ENCODE data around the gene CRYBA1. TPM values are rescaled to one million over a fixed set of nuclear protein-coding genes. Genes with fewer than 3 reads are reported as not detected.

CRYBA1 gene
- total and polyA plus RNA-seq, 2 of the 8 experiments (the other 6 are each of a cell fraction or from before 2014, with no cell fraction given): not detected

- Histone ChIP-seq H4K8ac (ENCODE audit: extremely low read depth, insufficient read depth, low read length) (no peak overlapping the region), H3K79me1 (ENCODE audit: low read depth, low read length) (no peaks in the 10 kb centered on the region; the same call in 1 of the 2 replicates), H3K14ac (ENCODE audit: insufficient read length) (no peak overlapping the region), H3K27ac (ENCODE audit: low read depth, low read length) (no peak overlapping the region), H3K27me3 (replicated peaks in 1 of 4; ENCODE audit: control insufficient read depth in 3 of 4, extremely low read depth in 1 of 4, insufficient read depth in 3 of 4, low read length in 3 of 4) (no peaks in the 10 kb centered on the region), H4K91ac (replicated peaks; ENCODE audit: insufficient read length, low read length) (no peak overlapping the region), H3K56ac (replicated peaks; ENCODE audit: insufficient read length, low read depth, low read length) (no peak overlapping the region), H3K36me3 (ENCODE audit: control insufficient read depth in 2 of 4, insufficient read depth in 4 of 4, low read length in 3 of 4) (peaks cover 6 to 73% (median 35%) of the 10 kb centered on the region in 4 experiments; a peak in 7 of 8 replicates), H3K9ac (replicated peaks in 1 of 4; ENCODE audit: extremely low read depth in 1 of 4, low read depth in 3 of 4, low read length in 3 of 4) (no peak overlapping the region), H4K5ac (ENCODE audit: insufficient read length, low read depth, low read length) (no peak overlapping the region), H2BK5ac (ENCODE audit: low read depth, low read length) (no peak overlapping the region), H2BK20ac (ENCODE audit: low read length) (no peak overlapping the region), H4K20me1 (replicated peaks in 1 of 2; ENCODE audit: control insufficient read depth in 1 of 2, insufficient read depth in 2 of 2, low read length in 2 of 2) (peaks cover 9 to 13% of the 10 kb centered on the region in 2 experiments), H3K23me2 (ENCODE audit: low read depth, low read length) (no peaks in the 10 kb centered on the region), H3K23ac (ENCODE audit: insufficient read length) (no peak overlapping the region), H2BK12ac (ENCODE audit: low read depth, low read length) (no peak overlapping the region), H2AK5ac (ENCODE audit: low read depth, low read length) (no peak overlapping the region), H3K4me1 (replicated peaks in 1 of 4; ENCODE audit: control insufficient read depth in 3 of 4, insufficient read depth in 4 of 4, low read length in 3 of 4) (no peaks in the 10 kb centered on the region), H3K79me2 (ENCODE audit: control insufficient read depth in 1 of 2, insufficient read depth in 2 of 2, low read length in 2 of 2) (peaks cover 0 to 55% of the 10 kb centered on the region in 2 experiments; a peak in 3 of 4 replicates), H3K4ac (replicated peaks; ENCODE audit: insufficient read length, low read depth, low read length) (no peak overlapping the region), H3K4me3 (ENCODE audit: extremely low read depth in 1 of 4, insufficient read depth in 2 of 4, low read depth in 3 of 4, low read length in 4 of 4) (no peak overlapping the region), H3K9me3 (ENCODE audit: insufficient read depth in 2 of 2, low read depth in 1 of 2, low read length in 1 of 2) (no peaks in the 10 kb centered on the region), H2BK15ac (ENCODE audit: low read length) (no peak overlapping the region), H2AFZ (ENCODE audit: low read length) (no peak overlapping the region), H3K4me2 (ENCODE audit: insufficient read depth in 1 of 2, low read depth in 2 of 2, low read length in 2 of 2) (no peak overlapping the region), H2BK120ac (replicated peaks; ENCODE audit: low read depth, low read length) (no peak overlapping the region), H3K18ac (ENCODE audit: extremely low read depth, low read length) (no peak overlapping the region)
- ChIA-PET POLR2A (ENCODE audit: partially characterized antibody) (no interaction called here), CTCF (ENCODE audit: partially characterized antibody) (no interaction called here)
- no peak for TF ChIP-seq CEBPB (IDR thresholded peaks at IDR 0.05; ENCODE audit: low read depth, low read length)
- TF ChIP-seq EZH2 (IDR thresholded peaks at IDR 0.05; ENCODE audit: low read depth, low read length, severe bottlenecking): no peak
- no peak for TF ChIP-seq HDAC6 (IDR thresholded peaks at IDR 0.05; ENCODE audit: low read depth, low read length)
- no peak for TF ChIP-seq BACH1 (IDR thresholded peaks at IDR 0.05; ENCODE audit: low read length)
- TF ChIP-seq POLR2AphosphoS5 (IDR thresholded peaks at IDR 0.05; ENCODE audit: low read depth, low read length): no peak
- no peak for TF ChIP-seq CHD2 (IDR thresholded peaks at IDR 0.05; ENCODE audit: low read length)
- no peak for TF ChIP-seq CREB1 (IDR thresholded peaks at IDR 0.05)
- TF ChIP-seq SIRT6 (IDR thresholded peaks at IDR 0.05; ENCODE audit: low read length): no peak
- no peak for TF ChIP-seq BCL11A (IDR thresholded peaks at IDR 0.05; ENCODE audit: low read depth in 2 of 2, low read length in 2 of 2)
- no peak for TF ChIP-seq SAP30 (IDR thresholded peaks at IDR 0.05; ENCODE audit: insufficient read depth, insufficient replicate concordance, low read length)
- no peak for TF ChIP-seq ZNF274 (IDR thresholded peaks at IDR 0.05; ENCODE audit: borderline replicate concordance, extremely low read depth, low read length)
- no peak for TF ChIP-seq POU5F1 (IDR thresholded peaks at IDR 0.05; ENCODE audit: low read depth, low read length)
- no peak for TF ChIP-seq KDM4A (IDR thresholded peaks at IDR 0.05; ENCODE audit: low read depth, low read length, severe bottlenecking)
- TF ChIP-seq SUZ12 (IDR thresholded peaks at IDR 0.05; ENCODE audit: low read length): no peak
- WGBS, 2 experiments (ENCODE audit: extremely low coverage in 1 of 2, insufficient coverage in 1 of 2, insufficient read length in 1 of 2, insufficient replicate concordance in 2 of 2, low coverage in 1 of 2, low lambda C conversion rate in 2 of 2, missing lambda C conversion rate in 1 of 2): 97% methylated on average over 5 of the region's 5 CpGs; no CpG with 5 or more reads in 1 of the 2 experiments
- FAIRE-seq: no peak
- DNase-seq (ENCODE audit: low read depth in 1 of 2, low spot score in 2 of 2): no peak
Measured at GRCh38 chr17:29263916-29264315, 17.3 kb downstream of the CRYBA1 start.
